IPS-NIHi7 (cell line): Measurements from ENCODE around the gene TMEM178B.
"Not testable (repeated sequence)": the region's sequence is repeated elsewhere in the genome, so short reads cannot be mapped to it uniquely, and the experiment has no call there.

ENCODE experiments used
- DNase-seq: peaks from one replicate; pipeline ENCODE4 v3.0.0; 2012; ENCODE audit warnings: mixed read lengths; ENCODE audit errors: extremely low spot score

The TMEM178B gene

DNA sequence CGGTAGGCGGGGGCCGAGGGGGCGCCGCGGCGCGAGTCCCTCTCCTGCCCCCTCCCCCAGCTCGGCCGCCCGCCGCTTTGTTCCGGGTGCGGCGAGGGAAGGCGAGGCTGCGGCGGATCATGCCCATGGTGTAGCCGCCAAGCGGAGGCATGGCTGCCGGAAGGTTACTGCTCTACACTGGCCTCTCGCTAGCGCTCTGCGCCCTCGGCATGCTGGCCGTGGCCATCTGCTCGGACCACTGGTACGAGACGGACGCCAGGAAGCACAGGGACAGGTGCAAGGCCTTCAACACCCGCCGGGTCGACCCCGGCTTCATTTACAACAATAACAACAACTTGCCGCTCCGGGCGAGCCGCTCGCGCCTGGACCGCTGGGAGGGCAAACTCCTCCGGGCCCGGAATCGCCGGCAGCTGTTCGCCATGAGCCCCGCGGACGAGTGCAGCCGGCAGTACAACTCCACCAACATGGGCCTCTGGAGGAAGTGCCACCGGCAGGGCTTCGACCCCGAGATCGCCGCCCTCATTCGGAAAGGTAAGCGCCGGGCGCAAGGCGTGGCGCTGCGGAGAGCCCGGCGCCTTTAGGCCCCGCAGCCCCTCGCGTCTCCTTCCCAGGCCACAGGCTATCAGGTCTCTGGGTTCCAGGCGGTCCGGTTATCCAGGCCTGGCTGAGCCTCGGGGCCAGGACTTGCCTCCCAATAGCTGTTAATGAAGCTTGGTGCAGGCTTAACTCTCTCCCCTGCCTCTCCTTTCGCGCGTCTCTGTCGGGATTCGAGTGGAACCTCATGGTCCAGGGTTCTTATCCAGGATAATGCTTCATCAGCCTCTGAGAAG lies 513 bp downstream of the TMEM178B start:
- DNase-seq = peak; percentile 31

DNA sequence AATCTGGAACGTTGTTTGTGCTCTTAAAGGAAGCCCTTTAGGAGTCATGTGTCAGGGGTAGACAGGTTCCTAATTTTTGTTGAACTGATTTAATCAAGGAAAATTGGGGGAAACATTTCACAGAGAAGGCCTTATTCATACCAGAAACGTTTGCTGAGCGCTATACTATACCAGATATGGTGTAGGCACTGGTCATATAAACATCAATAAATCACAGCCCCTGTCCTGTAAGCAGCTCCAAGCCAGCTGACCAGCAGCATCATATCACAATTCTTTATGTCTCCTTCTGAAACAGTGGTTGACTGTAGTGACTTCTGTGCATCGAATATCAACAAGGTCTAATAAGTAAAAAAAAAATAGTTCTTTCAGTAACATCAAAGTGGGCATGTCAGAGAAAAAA lies 1.1 kb downstream of the TMEM178B start:
- DNase-seq = no peak

DNA sequence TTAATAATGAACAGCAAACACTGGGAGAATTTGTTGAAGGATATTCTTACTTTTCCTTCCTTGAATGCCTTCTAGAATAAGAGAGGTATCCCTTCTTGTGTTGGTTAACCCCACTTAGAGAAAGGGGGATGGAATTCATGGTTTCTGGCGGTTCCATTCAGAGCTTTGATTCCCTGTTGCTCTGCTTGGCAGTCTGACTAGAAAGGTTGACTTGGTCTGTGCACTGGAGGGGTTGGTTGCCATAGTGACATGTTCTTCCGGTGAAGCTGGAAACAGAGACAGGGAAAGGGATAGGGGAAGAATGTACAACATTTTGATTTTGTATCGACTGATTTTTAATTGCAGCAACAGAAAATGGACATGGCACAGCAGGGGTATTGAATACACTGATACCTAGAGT lies 2.5 kb downstream of the TMEM178B start:
- DNase-seq = no peak

GRCh38 chr7:141079219-141079618 lies 5.4 kb downstream of the TMEM178B start:
- no peak for DNase-seq

- not testable (repeated sequence) for DNase-seq
Observed at GRCh38 chr7:141089490-141089889, 15.6 kb downstream of the TMEM178B start.

GRCh38 chr7:141094336-141095070 lies 20.6 kb downstream of the TMEM178B start:
- DNase-seq = no peak

DNA sequence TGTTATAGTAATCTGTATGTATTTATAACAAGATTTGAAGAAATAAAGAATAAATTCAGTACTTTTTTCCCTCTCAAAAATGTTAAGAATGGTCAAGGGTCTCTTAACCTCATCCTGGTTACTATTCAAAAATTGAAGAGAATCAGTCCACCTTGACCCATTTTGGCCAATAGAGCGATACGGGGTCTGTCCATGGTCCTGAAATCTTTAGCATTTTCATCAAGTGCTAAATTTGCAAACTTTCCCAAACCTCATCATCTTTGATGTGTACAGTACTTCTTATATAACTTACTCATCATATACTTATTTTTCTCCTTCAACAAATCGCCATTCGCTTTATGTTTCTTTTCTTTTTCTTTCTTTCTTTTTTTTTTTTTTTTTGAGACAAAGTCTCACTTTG lies 23.6 kb downstream of the TMEM178B start:
- DNase-seq = peak; percentile 34

GRCh38 chr7:141102436-141102835 lies 28.6 kb downstream of the TMEM178B start:
- no peak for DNase-seq

DNA sequence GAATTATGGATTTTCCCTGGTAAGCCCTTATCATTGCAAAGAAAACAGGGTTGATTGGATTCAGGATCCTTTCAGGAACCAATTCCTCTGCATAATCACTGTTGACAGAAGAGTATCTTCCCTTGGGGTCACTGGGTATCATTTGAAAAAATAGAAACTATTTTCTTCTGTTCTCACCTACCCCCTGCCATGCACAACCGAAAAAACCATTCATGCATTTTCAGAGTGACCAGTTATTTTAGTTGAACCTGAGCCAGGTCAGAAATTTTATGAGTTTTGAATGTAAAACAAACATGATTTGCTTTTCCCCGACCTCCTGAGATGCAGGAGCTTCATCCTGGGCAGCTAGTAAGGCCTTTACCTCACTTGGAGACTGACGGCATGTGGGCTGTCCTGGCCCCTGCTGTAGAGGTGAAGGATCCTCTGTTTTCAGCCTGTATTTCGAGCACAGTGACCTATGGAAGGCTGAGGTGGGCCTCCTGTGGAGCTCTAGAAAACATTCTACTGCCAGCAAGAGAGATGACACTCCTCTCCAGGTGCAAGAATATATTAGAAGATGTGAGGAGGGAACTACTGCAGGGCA lies 30.1 kb downstream of the TMEM178B start:
- no peak for DNase-seq

GRCh38 chr7:141113131-141113530 lies 39.3 kb downstream of the TMEM178B start:
- DNase-seq = no peak

DNA sequence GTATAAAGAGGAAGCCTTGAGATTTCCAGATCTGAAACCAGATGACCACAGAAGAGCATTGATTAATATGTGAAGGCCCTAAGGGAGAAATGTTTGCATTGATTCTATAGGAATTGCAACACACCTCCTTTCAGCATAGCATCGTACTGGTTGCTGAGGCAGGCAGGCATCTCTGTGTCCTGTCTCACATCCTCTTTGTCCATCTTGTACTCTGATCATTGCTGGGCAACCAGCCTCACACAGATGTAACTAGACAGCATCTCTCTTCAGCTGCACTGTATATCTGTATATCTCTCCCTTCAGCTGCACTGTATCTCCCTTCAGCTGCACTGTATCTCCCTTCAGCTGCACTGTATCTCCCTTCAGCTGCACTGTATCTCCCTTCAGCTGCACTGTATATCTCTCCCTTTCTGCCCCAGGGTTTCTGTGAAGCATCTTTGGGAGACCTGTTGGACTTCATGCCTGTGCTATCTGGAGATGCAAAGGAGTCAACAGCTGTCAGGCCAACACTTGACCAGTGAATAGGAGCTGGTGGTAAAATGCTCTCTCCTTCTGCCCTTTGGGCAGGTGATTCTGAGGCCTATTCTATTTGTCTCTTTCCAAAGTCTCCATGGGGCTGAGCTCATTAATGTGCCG lies 40.3 kb downstream of the TMEM178B start:
- DNase-seq = no peak

DNA sequence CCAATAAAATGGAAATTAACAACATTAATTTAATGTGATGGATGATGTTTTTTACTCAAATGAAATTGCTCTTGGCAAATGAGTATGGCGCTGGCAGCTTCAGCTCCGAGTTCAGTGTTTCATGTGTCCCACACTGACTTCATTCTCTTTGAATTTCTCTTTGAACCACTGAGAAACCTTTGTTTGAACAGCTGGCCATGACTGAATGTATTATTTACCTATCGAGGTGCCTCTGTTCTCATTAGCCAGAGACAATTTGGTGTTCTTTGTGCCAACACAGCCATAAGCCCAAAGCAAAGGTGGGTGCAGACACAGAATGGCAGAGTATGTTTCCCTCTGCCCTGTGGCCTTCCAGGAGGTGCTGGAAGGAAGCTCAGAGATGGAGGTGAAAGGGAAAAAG lies 42.1 kb downstream of the TMEM178B start:
- no peak for DNase-seq

- not testable (repeated sequence) for DNase-seq
Observed at GRCh38 chr7:141116661-141117060, 42.8 kb downstream of the TMEM178B start.

GRCh38 chr7:141118767-141119166 lies 44.9 kb downstream of the TMEM178B start:
- no peak for DNase-seq

DNA sequence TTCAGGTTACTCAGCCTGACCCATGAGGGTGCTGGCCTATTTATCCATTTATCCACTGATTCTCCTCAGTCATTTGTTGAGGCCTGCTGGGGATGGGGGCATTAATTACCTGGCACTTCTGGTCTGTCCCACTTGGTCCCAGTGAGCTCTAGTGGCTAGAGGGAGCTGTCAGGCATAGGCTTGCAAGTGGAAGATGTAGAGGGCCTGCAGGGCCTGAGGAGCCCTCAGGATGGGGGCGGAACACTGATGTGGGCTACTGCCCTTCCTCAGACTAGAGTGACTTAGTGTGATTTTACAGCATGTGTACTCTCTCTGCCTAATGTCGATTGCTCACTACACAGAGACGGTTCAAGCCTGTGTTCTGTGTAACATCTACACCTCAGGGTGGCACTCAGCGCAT lies 45.3 kb downstream of the TMEM178B start:
- DNase-seq = no peak

DNA sequence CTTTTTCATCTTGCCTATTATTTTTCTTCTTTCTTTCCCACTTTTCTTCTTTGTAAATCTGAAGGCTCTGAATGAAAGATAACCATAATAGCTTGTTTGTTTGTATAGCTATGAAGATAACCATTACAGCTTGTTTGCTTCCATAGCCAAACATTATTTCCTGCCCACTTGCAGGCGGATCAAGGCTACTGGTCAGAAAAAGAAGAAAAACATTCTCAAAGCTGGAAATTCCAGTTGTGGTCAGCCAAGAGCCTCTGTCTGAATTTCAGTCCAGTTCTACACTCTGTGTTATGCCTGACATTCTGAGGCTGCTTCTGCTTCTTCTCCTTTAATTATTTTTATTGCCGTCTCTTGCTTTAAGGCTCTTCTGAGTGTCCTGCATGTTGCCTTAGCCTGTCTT lies 48.9 kb downstream of the TMEM178B start:
- no peak for DNase-seq

GRCh38 chr7:141123522-141123921 lies 49.7 kb downstream of the TMEM178B start:
- no peak for DNase-seq

GRCh38 chr7:141126107-141126506 lies 52.2 kb downstream of the TMEM178B start:
- DNase-seq = no peak

DNA sequence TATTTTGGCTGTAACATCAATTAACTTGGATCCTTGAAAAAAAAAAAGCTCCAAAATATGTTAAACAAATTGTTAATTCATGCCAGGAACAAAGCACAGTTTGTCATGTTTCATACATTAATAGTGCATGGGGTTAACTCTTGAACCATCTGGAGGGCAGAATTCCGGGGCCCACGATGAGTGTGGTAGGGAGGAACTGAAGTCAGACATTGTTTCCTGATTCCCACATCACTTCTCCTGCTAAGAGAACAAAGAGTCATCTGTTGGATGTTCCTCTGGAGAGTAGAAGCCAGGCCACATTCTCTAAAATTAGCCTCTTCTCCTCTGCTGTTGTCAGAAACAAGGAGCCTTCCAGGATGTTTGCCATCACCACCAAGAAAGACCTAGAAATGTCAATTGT lies 54.6 kb downstream of the TMEM178B start:
- DNase-seq = no peak

GRCh38 chr7:141128931-141129330 lies 55.1 kb downstream of the TMEM178B start:
- no peak for DNase-seq

- DNase-seq = no peak
Observed at GRCh38 chr7:141132671-141133070, 58.8 kb downstream of the TMEM178B start.

DNA sequence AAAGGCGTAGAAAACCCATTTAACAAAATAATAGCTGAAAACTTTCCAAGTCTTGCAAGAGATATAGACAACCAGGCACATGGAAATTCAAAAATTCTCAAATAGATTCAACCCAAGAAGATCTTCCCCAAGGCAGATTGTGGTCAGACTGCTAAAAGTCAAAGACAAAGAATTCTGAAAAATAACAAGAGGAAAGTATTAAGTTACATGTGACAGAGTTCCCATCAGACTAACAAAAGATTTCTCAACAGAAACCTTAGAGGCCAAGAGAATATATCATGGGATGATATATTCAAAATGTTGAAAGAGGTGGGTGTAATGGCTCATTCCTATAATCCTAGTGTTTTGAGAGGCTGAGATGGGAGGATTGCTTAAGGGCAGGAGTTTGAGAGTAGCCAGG lies 59.8 kb downstream of the TMEM178B start:
- DNase-seq = no peak
